ENCODE results near the gene ZNF491. TPM values are rescaled to one million over a fixed set of nuclear protein-coding genes. Genes with fewer than 3 reads are reported as not detected.

Gene ZNF491
- total and polyA plus RNA-seq, 12 donors: 0.67 to 5.1 (median 2.6) TPM

GRCh38 chr19:11780431-11781020 lies 17.8 kb upstream of the ZNF491 start:
- 97 to 98% methylated on average over 7 of the region's 7 CpGs for WGBS, 2 donors
- H3K36me3 ChIP-seq: peaks cover 11 to 89% (median 54%) of the 10 kb centered on the region in 9 donors
- no peaks in the 10 kb centered on the region for H3K27me3 ChIP-seq
- H3K4me3 ChIP-seq: no peak overlapping the region
- ATAC-seq (no peak), DNase-seq (no peak)
- peaks cover 0 to 100% (median 41%) of the 10 kb centered on the region in 11 donors for H3K9me3 ChIP-seq
- no peak overlapping the region for H3K27ac ChIP-seq
- H3K4me1 ChIP-seq: no peaks in the 10 kb centered on the region
- no peak for TF ChIP-seq CTCF (IDR thresholded peaks at IDR 0.05)
- intact Hi-C loops (cut with DNase I): loop anchor here in 3 of 10 donors (5.0 to 10.0 kb wide), 3 partner anchors 78 to 106 kb away; no protein-coding TSS in a partner anchor

- no peaks in the 10 kb centered on the region for H3K4me1 ChIP-seq
- no peak overlapping the region for H3K4me3 ChIP-seq
- intact Hi-C loops (cut with DNase I): loop anchor here in 3 of 10 donors (5.0 to 10.0 kb wide), 3 partner anchors 79 to 107 kb away; no protein-coding TSS in a partner anchor
- H3K27me3 ChIP-seq: no peaks in the 10 kb centered on the region
- H3K36me3 ChIP-seq: peaks cover 11 to 82% (median 54%) of the 10 kb centered on the region in 9 donors
- WGBS, 2 donors: 97 to 100% methylated on average over 5 of the region's 5 CpGs
- ATAC-seq: no peak
- DNase-seq: no peak
- TF ChIP-seq CTCF (IDR thresholded peaks at IDR 0.05): no peak
- peaks cover 0 to 100% (median 43%) of the 10 kb centered on the region in 11 donors for H3K9me3 ChIP-seq
- no peak overlapping the region for H3K27ac ChIP-seq
Observed at GRCh38 chr19:11781295-11782057, 16.8 kb upstream of the ZNF491 start.

- Histone ChIP-seq H3K36me3 (peaks cover 11 to 59% (median 39%) of the 10 kb centered on the region in 9 donors), H3K27me3 (no peaks in the 10 kb centered on the region), H3K9me3 (peaks cover 0 to 100% (median 53%) of the 10 kb centered on the region in 11 donors), H3K4me3 (no peak overlapping the region), H3K4me1 (no peaks in the 10 kb centered on the region), H3K27ac (no peak overlapping the region)
- intact Hi-C loops (cut with DNase I): loop anchor here in 4 of 10 donors (2.0 to 10.0 kb wide), 4 partner anchors 81 to 111 kb away; no protein-coding TSS in a partner anchor
- WGBS, 2 donors: 97 to 98% methylated on average over 1 of the region's 1 CpG
- ATAC-seq (no peak), DNase-seq (no peak)
- TF ChIP-seq CTCF (IDR thresholded peaks at IDR 0.05): no peak
Observed at GRCh38 chr19:11783767-11784166, 14.6 kb upstream of the ZNF491 start.

GRCh38 chr19:11784356-11784755 lies 14.0 kb upstream of the ZNF491 start:
- ATAC-seq: no peak
- Histone ChIP-seq H3K9me3 (peaks cover 0 to 100% (median 53%) of the 10 kb centered on the region in 11 donors), H3K4me1 (no peaks in the 10 kb centered on the region), H3K27ac (no peak overlapping the region), H3K27me3 (no peaks in the 10 kb centered on the region), H3K4me3 (no peak overlapping the region), H3K36me3 (peaks cover 10 to 53% (median 33%) of the 10 kb centered on the region in 9 donors)
- intact Hi-C loops (cut with DNase I): loop anchor here in 4 of 10 donors (2.0 to 10.0 kb wide), 4 partner anchors 82 to 112 kb away; no protein-coding TSS in a partner anchor
- WGBS, 2 donors: 97 to 98% methylated on average over 3 of the region's 3 CpGs
- no peak for TF ChIP-seq CTCF (IDR thresholded peaks at IDR 0.05)
- no peak for DNase-seq

All from heart right ventricle (tissue), 16 donors.